HG03521 (cell line): ENCODE measurements around the gene CCL18.
"Not testable (repeated sequence)": the region's sequence is repeated elsewhere in the genome, so short reads cannot be mapped to it uniquely, and the experiment has no call there.

Experiments used
- ATAC-seq: cut with Tn5 transposase; IDR thresholded peaks from one replicate; pipeline ENCODE4 v1.9.1; 2021; ENCODE audit warnings: mild to moderate bottlenecking, moderate library complexity; ENCODE audit not compliant: unreplicated experiment

CCL18 gene

GRCh38 chr17:36070427-36070826 lies 6.4 kb downstream of the CCL18 start:
- ATAC-seq: no peak

DNA sequence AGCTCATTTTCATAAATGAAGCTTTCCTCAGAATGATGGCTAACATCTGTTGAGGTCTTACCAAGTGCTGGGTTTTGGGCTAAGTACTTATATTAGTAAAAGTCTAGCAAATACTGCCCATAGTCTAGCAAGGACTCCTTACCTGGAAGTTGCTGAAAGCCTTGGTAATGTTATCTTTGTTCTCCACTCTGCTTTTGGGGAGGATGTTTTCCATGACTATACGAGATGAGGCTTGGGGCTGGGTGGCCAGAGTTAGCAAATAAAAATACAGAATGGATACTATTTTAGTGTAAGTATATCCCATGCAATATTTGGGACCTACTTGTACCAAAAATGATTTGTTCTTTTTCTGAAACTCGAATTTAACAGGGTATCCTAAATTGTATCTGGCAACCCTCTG lies 7.7 kb downstream of the CCL18 start:
- ATAC-seq: no peak

GRCh38 chr17:36072431-36073121 lies 8.5 kb downstream of the CCL18 start:
- ATAC-seq: peak; percentile 49

GRCh38 chr17:36074365-36074764 lies 10.3 kb downstream of the CCL18 start:
- ATAC-seq: no peak

DNA sequence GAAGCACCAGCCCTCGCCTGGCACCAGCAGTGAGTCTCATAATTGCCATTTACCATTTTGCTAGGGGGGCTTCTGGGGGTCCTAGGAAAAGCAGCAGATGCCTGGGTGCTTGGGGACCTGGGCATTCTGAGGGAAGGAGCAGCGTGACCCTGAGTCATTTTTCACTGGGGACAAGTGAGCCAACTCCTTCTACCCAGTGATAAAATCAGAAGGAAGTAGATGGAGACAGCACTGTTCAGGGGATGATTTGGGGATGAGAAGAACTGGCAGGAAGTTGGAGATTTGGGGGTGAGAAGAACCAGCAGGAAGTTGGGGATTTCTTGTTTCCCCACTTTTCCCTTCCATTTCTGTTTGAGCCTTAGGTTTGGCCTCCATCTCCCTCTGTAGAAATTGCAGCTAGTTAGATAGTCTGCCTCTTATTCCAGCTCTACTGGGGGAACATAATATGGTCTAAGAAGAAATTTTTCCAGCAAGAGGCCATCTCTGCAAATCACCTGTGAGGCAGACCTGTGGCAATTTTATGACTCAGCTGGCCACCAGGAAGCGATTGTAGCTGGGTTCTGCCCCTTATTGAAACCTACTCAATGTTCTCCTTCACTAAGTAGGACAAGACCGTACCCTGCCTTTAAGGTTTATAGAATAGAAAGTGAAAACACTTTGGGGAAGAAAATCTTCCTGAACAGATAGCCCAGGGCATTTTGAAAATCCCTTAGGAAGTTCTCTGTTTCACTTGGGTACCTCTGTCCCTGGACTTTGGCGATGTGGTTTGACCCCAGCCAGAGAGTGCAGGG lies 17.8 kb downstream of the CCL18 start:
- ATAC-seq: peak; percentile 27

DNA sequence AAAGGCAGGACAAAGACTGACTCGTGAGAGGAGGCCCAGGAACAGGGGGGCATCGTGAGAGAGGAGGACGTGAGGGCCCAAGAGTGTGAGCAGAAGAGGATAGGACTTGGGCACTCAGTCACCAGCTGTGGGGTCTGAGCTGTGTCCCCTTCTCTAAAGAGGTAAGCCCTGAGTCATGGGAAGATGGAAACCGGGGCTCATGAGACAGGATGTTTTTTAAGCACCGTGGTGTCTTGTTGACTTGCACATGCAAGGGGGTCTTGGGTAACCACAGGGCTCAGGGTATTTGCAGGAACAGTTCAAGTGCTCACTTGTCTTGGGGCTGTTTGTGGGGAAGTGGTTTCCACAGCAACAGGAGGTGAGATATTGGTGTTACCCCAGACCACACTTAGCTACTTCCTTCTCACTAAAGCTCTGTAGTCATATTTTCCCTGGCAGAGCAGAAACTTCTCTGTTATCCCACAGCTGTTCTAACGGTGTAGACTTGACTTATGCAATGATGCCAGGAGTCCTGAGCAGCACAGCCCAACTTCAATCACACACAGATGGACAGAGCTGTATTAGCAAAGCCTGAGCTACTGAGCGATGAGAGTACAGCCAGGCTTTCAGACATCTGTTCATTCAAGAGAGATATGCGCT lies 18.5 kb downstream of the CCL18 start:
- peak; percentile 48 for ATAC-seq

GRCh38 chr17:36083691-36084090 lies 19.6 kb downstream of the CCL18 start:
- ATAC-seq: not testable (repeated sequence)

DNA sequence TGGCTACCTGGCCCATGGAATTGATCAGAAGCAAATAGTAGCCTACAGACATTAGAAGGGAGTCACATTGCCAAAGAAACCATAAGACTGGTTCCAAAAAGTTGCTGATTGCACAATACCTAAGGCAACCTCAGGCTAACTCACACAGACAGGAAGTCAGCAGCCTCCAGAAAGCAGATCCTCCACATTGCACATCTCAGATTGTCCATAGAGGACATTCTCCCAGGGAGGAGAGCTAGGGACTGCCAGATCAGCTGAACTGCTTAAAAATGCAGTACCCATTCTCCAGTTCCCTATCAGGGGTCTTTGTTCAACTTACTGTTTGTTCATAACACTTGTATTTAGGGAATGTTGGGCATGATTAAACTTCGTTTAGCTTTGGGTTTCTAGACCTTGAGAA lies 21.7 kb downstream of the CCL18 start:
- no peak for ATAC-seq

DNA sequence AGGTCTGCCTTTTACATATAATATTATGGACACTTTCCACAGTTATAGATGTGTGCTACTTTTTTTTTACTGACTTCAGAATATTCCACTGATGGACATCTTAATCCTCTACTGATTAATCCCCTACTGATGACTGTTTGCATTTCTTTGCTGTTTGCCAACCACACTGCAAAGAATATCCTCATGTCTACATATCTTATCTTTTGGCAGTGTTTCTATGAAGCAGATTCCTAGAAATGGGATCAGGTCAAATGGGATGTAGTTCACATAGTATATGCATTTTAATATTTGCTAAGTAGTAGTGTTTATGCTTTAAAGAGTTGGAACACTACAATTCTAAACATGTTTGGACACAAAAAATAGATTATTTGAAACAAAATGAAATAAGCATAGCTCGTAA lies 22.7 kb downstream of the CCL18 start:
- ATAC-seq: no peak

GRCh38 chr17:36087471-36087870 lies 23.4 kb downstream of the CCL18 start:
- not testable (repeated sequence) for ATAC-seq

DNA sequence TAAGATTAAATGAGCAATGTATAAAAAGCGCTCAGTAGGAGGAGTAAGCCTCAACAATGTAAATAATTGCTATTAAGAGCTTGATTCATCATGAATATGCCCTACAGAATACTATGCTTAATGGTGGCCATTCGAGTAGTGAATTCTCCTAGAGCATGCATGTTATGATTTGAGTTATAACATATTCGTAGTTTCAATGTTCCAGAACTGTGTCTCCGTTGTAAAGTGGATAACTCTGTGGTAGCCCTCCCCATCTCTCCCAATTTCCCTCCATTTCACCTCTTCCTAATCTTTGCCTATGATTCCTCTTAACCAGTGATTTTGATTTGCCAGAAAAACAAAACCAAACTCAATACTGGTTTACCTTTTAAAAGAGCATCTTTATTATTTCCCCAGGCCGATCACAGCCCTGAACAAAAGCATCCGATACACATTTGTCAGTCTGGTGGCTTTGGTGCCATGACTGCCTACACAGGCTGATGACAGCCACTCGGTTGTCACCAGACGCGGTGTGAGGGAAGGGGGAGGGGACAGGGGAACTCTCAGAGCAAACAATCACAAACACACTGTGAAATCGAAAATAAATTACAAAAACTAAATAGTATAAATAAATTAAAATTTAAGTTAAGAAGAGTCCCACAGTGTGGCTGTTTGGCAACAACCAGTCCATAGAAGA lies 24.0 kb downstream of the CCL18 start:
- not testable (repeated sequence) for ATAC-seq

- ATAC-seq: no peak
Observed at GRCh38 chr17:36088670-36089338, 24.7 kb downstream of the CCL18 start.

- ATAC-seq: no peak
Observed at GRCh38 chr17:36089339-36089865, 25.3 kb downstream of the CCL18 start.

- peak; percentile 50 for ATAC-seq
Observed at GRCh38 chr17:36089888-36090836, 26.1 kb downstream of the CCL18 start, which contains the start of gene CCL3. CCL3 (minus strand) TSS chr17:36090143; CDS start chr17:36090058, 85 bp downstream.

DNA sequence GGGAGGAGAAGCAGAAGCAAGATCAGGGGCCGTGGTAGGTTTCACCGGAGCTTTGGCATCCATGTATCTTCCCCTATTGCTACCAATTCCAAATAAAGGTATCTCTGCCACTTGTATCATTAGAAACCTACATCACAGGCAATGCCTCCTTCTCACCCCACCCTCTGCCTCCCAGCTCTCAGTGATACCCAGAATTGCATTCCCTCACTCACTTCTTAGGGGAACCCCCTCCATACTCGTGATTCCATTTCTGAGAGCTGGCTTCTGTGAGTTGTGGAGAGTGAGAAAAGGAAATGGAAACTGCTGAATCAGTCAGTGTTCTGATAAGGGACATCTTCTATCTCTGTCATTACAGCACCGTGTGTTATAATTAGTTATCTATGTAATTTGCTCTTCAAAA lies 28.2 kb downstream of the CCL18 start:
- no peak for ATAC-seq

- ATAC-seq: not testable (repeated sequence)
Observed at GRCh38 chr17:36092715-36093114, 28.6 kb downstream of the CCL18 start.

- no peak for ATAC-seq
Observed at GRCh38 chr17:36094232-36094631, 30.2 kb downstream of the CCL18 start.

GRCh38 chr17:36094746-36095145 lies 30.7 kb downstream of the CCL18 start:
- no peak for ATAC-seq

DNA sequence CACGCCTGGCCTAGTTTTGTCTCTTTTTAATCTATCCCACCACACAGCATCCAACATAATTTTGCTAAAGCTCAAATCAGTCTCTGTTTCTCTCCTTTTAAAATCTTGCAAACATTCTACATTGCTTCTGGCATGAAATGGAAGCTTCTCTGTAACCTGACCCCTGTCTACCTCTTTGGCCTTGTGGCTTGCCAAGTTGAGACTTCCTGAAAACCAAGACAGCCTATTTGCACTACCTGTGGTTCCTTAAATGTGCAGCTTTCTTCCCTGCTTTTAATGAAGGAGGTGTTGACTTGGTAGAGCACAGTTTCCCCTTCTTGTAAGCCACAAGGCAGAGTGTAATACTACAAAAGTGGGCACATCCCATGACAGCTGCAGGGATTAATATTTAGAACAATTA lies 31.9 kb downstream of the CCL18 start:
- ATAC-seq: no peak
